HepG2 (cell line): ENCODE data around the gene MT1F. TPM values are rescaled to one million over a fixed set of nuclear protein-coding genes. Genes with fewer than 3 reads are reported as not detected.

Source experiments
- HNF4A ChIP-seq: sonication (generic); formaldehyde crosslinking; IDR thresholded peaks from 2 replicates; pipeline ENCODE4 v1.4.0; 2020; ENCODE audit warnings: missing genetic modification reagents
- HNRNPLL ChIP-seq: fragments of 200-400 bp; formaldehyde crosslinking; IDR thresholded peaks from 2 replicates; pipeline ENCODE4 v1.6.1; 2017; ENCODE audit warnings: mild to moderate bottlenecking, low read depth, low read length; ENCODE audit not compliant: poor library complexity, severe bottlenecking
- LRRFIP1 ChIP-seq: sonication (generic); formaldehyde crosslinking; conservative IDR thresholded peaks from 2 replicates; pipeline ENCODE4 v1.4.0; 2020; ENCODE audit warnings: missing genetic modification reagents
- MIER2 ChIP-seq: IDR thresholded peaks from 2 replicates; pipeline ENCODE4 v1.6.1; 2016; ENCODE audit warnings: missing biosample characterization, missing genetic modification reagents
- MYPOP ChIP-seq: sonication (generic); formaldehyde crosslinking; IDR thresholded peaks from 2 replicates; pipeline ENCODE4 v1.8.1; 2023; ENCODE audit warnings: mild to moderate bottlenecking, moderate library complexity, missing genetic modification reagents
- PRMT3 ChIP-seq: sonication (generic); formaldehyde crosslinking; IDR thresholded peaks from 2 replicates; pipeline ENCODE4 v1.8.1; 2022; ENCODE audit warnings: low read depth, mild to moderate bottlenecking, moderate library complexity, missing genetic modification reagents, borderline replicate concordance
- TARDBP ChIP-seq: sonication (generic); formaldehyde crosslinking; IDR thresholded peaks from 2 replicates; pipeline ENCODE4 v1.8.0; 2022; ENCODE audit warnings: mild to moderate bottlenecking, missing genetic modification reagents
- TCF12 ChIP-seq, 2 experiments: fragments of 450-650 bp in 1 of 2; sonication (generic) in 1 of 2; formaldehyde crosslinking in 1 of 2; IDR thresholded peaks; 2 replicates each; pipeline versions ENCODE4 v1.6.1 to v1.8.0; 2017 to 2022; ENCODE audit warnings: antibody characterized with exemption in 1 of 2, mild to moderate bottlenecking in 1 of 2, missing genetic modification reagents in 1 of 2, moderate library complexity in 1 of 2
- ZKSCAN1 ChIP-seq: fragments of 150-350 bp; IDR thresholded peaks from 2 replicates; pipeline ENCODE4 v1.6.1; 2014; ENCODE audit warnings: low read length
- ZNF44 ChIP-seq: sonication (generic); formaldehyde crosslinking; IDR thresholded peaks from 2 replicates; pipeline ENCODE4 v1.5.1; 2020; ENCODE audit warnings: mild to moderate bottlenecking, missing genetic modification reagents
- ZNF660 ChIP-seq: sonication (generic); formaldehyde crosslinking; IDR thresholded peaks from 2 replicates; pipeline ENCODE4 v1.5.1; 2020; ENCODE audit warnings: mild to moderate bottlenecking, low read depth, missing genetic modification reagents, borderline replicate concordance
- ZSCAN20 ChIP-seq: sonication (generic); formaldehyde crosslinking; IDR thresholded peaks from 2 replicates; pipeline ENCODE4 v1.4.0; 2020; ENCODE audit warnings: missing genetic modification reagents, mild to moderate bottlenecking, borderline replicate concordance
- polyA plus RNA-seq, 8 experiments: library from polyadenylated mRNA; depleted of rRNA in 3 of 8; stranded (reverse) in 7 of 8; unstranded in 1 of 8; fragments of >200 nt; fragmentation: Illumina TruSeq in 4 of 8; extraction: Trizol in 4 of 8; gene quantifications; 2 replicates each; pipeline versions ENCODE4 v1.2.1 to v1.2.3, GENCODE V29; 2011 to 2016; ENCODE audit warnings: low read depth in 4 of 8, missing spikeins in 1 of 8, mixed read lengths in 1 of 8; ENCODE audit not compliant: insufficient read depth in 1 of 8
- total RNA-seq, 5 experiments: library from RNA; depleted of rRNA; stranded (reverse); fragments of >200 nt; fragmentation: Illumina TruSeq; extraction: Trizol; gene quantifications; 2 replicates each; pipeline ENCODE4 v1.2.3, GENCODE V29; 2016; ENCODE audit warnings: low read depth in 1 of 5
- TF ChIP-seq, protein P1 (sequence below): IDR thresholded peaks from 2 replicates; pipeline ENCODE4 v1.6.1; 2012; ENCODE audit warnings: low read depth, low read length, improper control_type of control experiment
- TF ChIP-seq, protein P2 (sequence below): sonication (generic); formaldehyde crosslinking; IDR thresholded peaks from 2 replicates; pipeline ENCODE4 v1.9.0; 2021; ENCODE audit warnings: mild to moderate bottlenecking, missing genetic modification reagents

The MT1F gene
- total and polyA plus RNA-seq, 2 of the 13 experiments (the other 11 are each of a cell fraction or from before 2014, with no cell fraction given) = 1.9 to 169 TPM

DNA sequence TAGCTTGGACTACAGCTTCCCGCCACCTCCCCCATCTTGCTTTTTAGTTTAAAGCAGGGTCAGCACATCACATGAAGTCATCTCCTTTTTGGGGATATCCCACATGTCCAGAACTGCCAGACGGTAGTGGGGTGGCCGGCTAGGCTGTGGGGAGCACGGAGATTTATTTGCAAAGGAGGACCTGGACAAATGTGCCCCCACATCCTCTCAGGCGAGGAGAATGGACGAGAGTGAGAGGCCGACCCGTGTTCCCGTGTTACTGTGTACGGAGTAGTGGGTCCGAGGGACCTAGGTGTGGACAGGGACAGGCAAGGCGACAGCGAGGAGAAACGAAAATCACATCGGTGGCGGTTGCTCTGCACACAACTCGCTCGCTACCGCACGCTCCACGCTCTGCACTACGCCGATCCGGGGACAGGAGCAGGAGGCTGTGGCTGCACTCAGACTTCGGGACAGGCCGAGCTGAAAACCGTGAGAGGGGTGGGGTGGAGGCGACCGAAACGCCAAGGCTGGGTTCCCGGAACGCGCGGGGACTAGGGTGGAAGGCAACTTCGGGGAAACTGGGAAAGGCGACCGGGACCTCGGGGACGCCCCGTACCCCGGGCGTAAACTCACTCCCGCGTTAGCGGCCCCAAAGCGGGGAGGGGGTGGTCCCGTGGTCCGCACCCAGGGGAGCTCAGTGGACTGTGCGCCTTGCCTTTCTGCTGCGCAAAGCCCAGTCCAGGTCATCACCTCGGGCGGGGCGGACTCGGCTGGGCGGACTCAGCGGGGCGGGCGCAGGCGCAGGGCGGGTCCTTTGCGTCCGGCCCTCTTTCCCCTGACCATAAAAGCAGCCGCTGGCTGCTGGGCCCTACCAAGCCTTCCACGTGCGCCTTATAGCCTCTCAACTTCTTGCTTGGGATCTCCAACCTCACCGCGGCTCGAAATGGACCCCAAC is 19.7 kb upstream of the MT1F start, which contains the start of gene MT1A (continued):
- TF ChIP-seq, protein P1, sequence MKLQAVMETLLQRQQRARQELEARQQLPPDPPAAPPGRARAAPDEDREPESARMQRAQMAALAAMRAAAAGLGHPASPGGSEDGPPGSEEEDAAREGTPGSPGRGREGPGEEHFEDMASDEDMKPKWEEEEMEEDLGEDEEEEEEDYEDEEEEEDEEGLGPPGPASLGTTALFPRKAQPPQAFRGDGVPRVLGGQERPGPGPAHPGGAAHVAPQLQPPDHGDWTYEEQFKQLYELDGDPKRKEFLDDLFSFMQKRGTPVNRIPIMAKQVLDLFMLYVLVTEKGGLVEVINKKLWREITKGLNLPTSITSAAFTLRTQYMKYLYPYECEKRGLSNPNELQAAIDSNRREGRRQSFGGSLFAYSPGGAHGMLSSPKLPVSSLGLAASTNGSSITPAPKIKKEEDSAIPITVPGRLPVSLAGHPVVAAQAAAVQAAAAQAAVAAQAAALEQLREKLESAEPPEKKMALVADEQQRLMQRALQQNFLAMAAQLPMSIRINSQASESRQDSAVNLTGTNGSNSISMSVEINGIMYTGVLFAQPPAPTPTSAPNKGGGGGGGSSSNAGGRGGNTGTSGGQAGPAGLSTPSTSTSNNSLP = no peak
- peak; percentile 84 for TF ChIP-seq HNRNPLL
- peak; percentile 30; the same call in 1 of the 2 replicates for TF ChIP-seq TARDBP (CRISPR knock-in tag)
- peak; percentile 98 for TF ChIP-seq MYPOP (CRISPR knock-in tag)
- TF ChIP-seq ZNF44 (CRISPR knock-in tag) = no peak
- no peak for TF ChIP-seq PRMT3 (CRISPR knock-in tag)
- no peak for TF ChIP-seq MIER2
- TF ChIP-seq, protein P2, sequence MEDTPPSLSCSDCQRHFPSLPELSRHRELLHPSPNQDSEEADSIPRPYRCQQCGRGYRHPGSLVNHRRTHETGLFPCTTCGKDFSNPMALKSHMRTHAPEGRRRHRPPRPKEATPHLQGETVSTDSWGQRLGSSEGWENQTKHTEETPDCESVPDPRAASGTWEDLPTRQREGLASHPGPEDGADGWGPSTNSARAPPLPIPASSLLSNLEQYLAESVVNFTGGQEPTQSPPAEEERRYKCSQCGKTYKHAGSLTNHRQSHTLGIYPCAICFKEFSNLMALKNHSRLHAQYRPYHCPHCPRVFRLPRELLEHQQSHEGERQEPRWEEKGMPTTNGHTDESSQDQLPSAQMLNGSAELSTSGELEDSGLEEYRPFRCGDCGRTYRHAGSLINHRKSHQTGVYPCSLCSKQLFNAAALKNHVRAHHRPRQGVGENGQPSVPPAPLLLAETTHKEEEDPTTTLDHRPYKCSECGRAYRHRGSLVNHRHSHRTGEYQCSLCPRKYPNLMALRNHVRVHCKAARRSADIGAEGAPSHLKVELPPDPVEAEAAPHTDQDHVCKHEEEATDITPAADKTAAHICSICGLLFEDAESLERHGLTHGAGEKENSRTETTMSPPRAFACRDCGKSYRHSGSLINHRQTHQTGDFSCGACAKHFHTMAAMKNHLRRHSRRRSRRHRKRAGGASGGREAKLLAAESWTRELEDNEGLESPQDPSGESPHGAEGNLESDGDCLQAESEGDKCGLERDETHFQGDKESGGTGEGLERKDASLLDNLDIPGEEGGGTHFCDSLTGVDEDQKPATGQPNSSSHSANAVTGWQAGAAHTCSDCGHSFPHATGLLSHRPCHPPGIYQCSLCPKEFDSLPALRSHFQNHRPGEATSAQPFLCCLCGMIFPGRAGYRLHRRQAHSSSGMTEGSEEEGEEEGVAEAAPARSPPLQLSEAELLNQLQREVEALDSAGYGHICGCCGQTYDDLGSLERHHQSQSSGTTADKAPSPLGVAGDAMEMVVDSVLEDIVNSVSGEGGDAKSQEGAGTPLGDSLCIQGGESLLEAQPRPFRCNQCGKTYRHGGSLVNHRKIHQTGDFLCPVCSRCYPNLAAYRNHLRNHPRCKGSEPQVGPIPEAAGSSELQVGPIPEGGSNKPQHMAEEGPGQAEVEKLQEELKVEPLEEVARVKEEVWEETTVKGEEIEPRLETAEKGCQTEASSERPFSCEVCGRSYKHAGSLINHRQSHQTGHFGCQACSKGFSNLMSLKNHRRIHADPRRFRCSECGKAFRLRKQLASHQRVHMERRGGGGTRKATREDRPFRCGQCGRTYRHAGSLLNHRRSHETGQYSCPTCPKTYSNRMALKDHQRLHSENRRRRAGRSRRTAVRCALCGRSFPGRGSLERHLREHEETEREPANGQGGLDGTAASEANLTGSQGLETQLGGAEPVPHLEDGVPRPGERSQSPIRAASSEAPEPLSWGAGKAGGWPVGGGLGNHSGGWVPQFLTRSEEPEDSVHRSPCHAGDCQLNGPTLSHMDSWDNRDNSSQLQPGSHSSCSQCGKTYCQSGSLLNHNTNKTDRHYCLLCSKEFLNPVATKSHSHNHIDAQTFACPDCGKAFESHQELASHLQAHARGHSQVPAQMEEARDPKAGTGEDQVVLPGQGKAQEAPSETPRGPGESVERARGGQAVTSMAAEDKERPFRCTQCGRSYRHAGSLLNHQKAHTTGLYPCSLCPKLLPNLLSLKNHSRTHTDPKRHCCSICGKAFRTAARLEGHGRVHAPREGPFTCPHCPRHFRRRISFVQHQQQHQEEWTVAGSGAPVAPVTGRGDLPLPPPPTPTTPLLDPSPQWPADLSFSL (CRISPR knock-in tag) = no peak
- no peak for TF ChIP-seq ZKSCAN1
- no peak for TF ChIP-seq TCF12 (IDR thresholded peaks at IDR 0.05)
- 0 out of 2 replicates have a peak, but pooled peaks have one; percentile 44 for TF ChIP-seq TCF12 (CRISPR knock-in tag; IDR thresholded peaks at IDR 0.05)
- TF ChIP-seq ZSCAN20 (CRISPR knock-in tag) = no peak
- peak; percentile 56 for TF ChIP-seq HNF4A (CRISPR knock-in tag)
- TF ChIP-seq LRRFIP1 (CRISPR knock-in tag) = no peak
- TF ChIP-seq ZNF660 (CRISPR knock-in tag) = no peak
